PC-3 (cell line): ENCODE data around the gene ANG. TPM values are rescaled to one million over a fixed set of nuclear protein-coding genes. Genes with fewer than 3 reads are reported as not detected.
"Not testable (repeated sequence)": the region's sequence is repeated elsewhere in the genome, so short reads cannot be mapped to it uniquely, and the experiment has no call there.

ENCODE experiments used
- ATAC-seq: fragments of 200-7000 bp; cut with Tn5 transposase; 2 replicates; pipeline ENCODE4 v1.9.1; 2020; ENCODE audit warnings: mild to moderate bottlenecking, moderate library complexity
- Bru-seq: library from RNA; stranded (reverse); fragments of 400-500 nt; gene quantifications from one replicate; lab custom pipeline; 2021; lab: Mats Ljungman, UMichigan
- BruChase-seq, 2 experiments: library from RNA; stranded (reverse); fragments of 400-500 nt; gene quantifications; one replicate each; lab custom pipeline; 2021; lab: Mats Ljungman, UMichigan
- BruUV-seq: library from RNA; stranded (reverse); fragments of 400-500 nt; replicated peaks from 2 replicates; lab custom pipeline; 2021; lab: Mats Ljungman, UMichigan
- CTCF ChIA-PET: fragments of 300-600 bp; sonication (Branson Sonifier 250); formaldehyde crosslinking; loops from one replicate; lab custom pipeline; 2022; ENCODE audit warnings: antibody characterized with exemption; lab: Charles Lee
- POLR2A ChIA-PET: fragments of 300-600 bp; sonication (Branson Sonifier 250); formaldehyde crosslinking; loops from one replicate; lab custom pipeline; 2022; ENCODE audit warnings: antibody characterized with exemption; ENCODE audit not compliant: unreplicated experiment; lab: Charles Lee
- DNase-seq: peaks from one replicate; pipeline ENCODE4 v3.0.0-alpha.2; 2015
- H2AFZ ChIP-seq: fragments of 300-600 bp; sonication (generic); 2 replicates; pipeline ENCODE4 v1.6.0; 2016; ENCODE audit warnings: antibody characterized with exemption, low read length
- H3F3A ChIP-seq: fragments of 300-600 bp; sonication (generic); one replicate; pipeline ENCODE4 v1.6.0; 2017; ENCODE audit warnings: antibody characterized with exemption, low read length, control low read depth, mild to moderate bottlenecking; ENCODE audit not compliant: unreplicated experiment
- H3K27ac ChIP-seq: fragments of 300-600 bp; sonication (generic); 2 replicates; pipeline ENCODE4 v1.5.1; 2016; ENCODE audit warnings: mild to moderate bottlenecking, low read length
- H3K27me3 ChIP-seq: fragments of 300-600 bp; sonication (generic); 2 replicates; pipeline ENCODE4 v1.6.1; 2016; ENCODE audit warnings: low read length, mixed read lengths
- H3K36me3 ChIP-seq: fragments of 300-600 bp; sonication (generic); 2 replicates; pipeline ENCODE4 v1.6.1; 2016; ENCODE audit warnings: low read depth, mixed run types, low read length, mixed read lengths
- H3K4me1 ChIP-seq: fragments of 300-600 bp; sonication (generic); 2 replicates; pipeline ENCODE4 v1.5.1; 2016; ENCODE audit warnings: low read length; ENCODE audit not compliant: insufficient read depth
- H3K4me2 ChIP-seq: fragments of 300-600 bp; sonication (generic); 2 replicates; pipeline ENCODE4 v1.6.0; 2016; ENCODE audit warnings: low read length
- H3K4me3 ChIP-seq: fragments of 300-600 bp; sonication (generic); 2 replicates; pipeline ENCODE4 v1.5.1; 2016; ENCODE audit warnings: mild to moderate bottlenecking, low read length, mixed read lengths
- H3K79me2 ChIP-seq: fragments of 300-600 bp; sonication (generic); 2 replicates; pipeline ENCODE4 v1.6.1; 2017; ENCODE audit warnings: low read length, mixed read lengths
- H3K9ac ChIP-seq: fragments of 300-600 bp; sonication (generic); 2 replicates; pipeline ENCODE4 v1.6.0; 2016; ENCODE audit warnings: mild to moderate bottlenecking, low read length
- H3K9me2 ChIP-seq: fragments of 300-600 bp; sonication (generic); replicated peaks from 2 replicates; pipeline ENCODE4 v1.6.1; 2016; ENCODE audit warnings: mixed run types, low read length, mixed read lengths
- H3K9me3 ChIP-seq: fragments of 300-600 bp; sonication (generic); 2 replicates; pipeline ENCODE4 v1.6.1; 2016; ENCODE audit warnings: low read length, mixed read lengths
- H4K20me1 ChIP-seq: fragments of 300-600 bp; sonication (generic); 2 replicates; pipeline ENCODE4 v1.6.1; 2016; ENCODE audit warnings: low read length, mixed read lengths
- EZH2 ChIP-seq: fragments of 300-600 bp; sonication (generic); IDR thresholded peaks from one replicate; pipeline ENCODE4 v1.6.1; 2017; ENCODE audit warnings: antibody characterized with exemption, mild to moderate bottlenecking, low read length; ENCODE audit not compliant: unreplicated experiment
- EZH2phosphoT487 ChIP-seq: fragments of 300-600 bp; sonication (generic); IDR thresholded peaks from 2 replicates; pipeline ENCODE4 v1.6.1; 2018; ENCODE audit warnings: mild to moderate bottlenecking, antibody characterized with exemption, low read length, borderline replicate concordance
- intact Hi-C: fragments of 100-400 bp; cut with micrococcal nuclease; formaldehyde crosslinking; loops from 2 replicates; pipeline ENCODE4 v1.9.0; 2023
- long read RNA-seq: library from polyadenylated mRNA; unstranded; transcript quantifications from one replicate; pipeline ENCODE4 v2.0.0, GENCODE V29; 2021; ENCODE audit not compliant: unreplicated experiment
- total RNA-seq: library from RNA; depleted of rRNA; stranded (reverse); fragments of >200 nt; gene quantifications from 2 replicates; pipeline ENCODE4 v1.2.3, GENCODE V29; 2014; rRNA removed
- TF ChIP-seq, protein P1 (sequence below): fragments of 300-600 bp; sonication (generic); conservative IDR thresholded peaks from 2 replicates; pipeline ENCODE4 v1.5.1; 2017; ENCODE audit warnings: antibody characterized with exemption, low read depth, mild to moderate bottlenecking, low read length

Gene ANG
- total RNA-seq (4.8 and 6.6 TPM in 2 replicates), Bru-seq, nascent RNA (percentile 80 among the genes with signal in this experiment), BruChase-seq, experiment 1, labeled RNA remaining after a 6-hour chase (percentile 93 among the genes with signal in this experiment), BruChase-seq, experiment 2, labeled RNA remaining after a 2-hour chase (percentile 84 among the genes with signal in this experiment)
- long read RNA-seq, transcript ANG-201 (2 exons, 1,222 nt), result major isoform, 9 of 9 reads
- long read RNA-seq, partial matches to known transcripts, result 0 of 9 reads
- long read RNA-seq, other reads (novel, unspliced or antisense), result 0 of 9 reads

DNA sequence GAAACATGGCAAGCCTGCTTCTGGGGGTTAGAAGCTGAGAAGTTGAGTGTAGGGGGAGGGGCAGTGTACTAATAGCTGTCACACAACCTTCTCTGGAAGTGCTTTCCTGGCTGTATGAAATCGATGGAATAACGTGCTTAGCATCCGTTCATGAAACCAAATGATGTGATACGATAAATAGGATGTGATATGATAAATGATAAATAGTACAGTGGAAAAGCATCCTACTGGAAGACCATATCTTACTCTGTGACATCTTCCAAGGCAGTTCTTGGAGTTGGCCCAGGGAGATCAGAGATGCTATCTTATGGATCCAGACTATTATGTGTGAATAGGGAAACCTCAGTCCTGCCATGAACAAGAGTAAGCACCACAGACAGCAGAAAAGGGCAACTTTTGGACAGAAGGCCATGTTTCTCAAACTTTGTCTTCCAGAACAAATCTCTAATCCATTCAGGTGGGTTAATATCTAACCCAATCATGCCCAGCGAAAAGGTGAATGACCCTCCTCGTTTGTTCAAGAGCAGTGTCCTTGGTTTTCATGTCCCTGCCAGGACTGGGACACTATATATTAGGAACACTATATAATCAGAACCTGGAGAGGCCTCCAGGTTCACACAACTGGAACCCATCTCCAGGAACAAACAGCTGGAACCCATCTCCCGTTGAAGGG is at the start of gene ANG:
Gene ANG (plus strand): TSS at position 598 of the 673 bp plus-strand sequence. CDS start 4,801 bp downstream, outside the sequence.
- H3K9me2 ChIP-seq, result no peaks in the 10 kb centered on the region
- TF ChIP-seq EZH2phosphoT487 (no peak), EZH2 (no peak)
- TF ChIP-seq, protein P1, sequence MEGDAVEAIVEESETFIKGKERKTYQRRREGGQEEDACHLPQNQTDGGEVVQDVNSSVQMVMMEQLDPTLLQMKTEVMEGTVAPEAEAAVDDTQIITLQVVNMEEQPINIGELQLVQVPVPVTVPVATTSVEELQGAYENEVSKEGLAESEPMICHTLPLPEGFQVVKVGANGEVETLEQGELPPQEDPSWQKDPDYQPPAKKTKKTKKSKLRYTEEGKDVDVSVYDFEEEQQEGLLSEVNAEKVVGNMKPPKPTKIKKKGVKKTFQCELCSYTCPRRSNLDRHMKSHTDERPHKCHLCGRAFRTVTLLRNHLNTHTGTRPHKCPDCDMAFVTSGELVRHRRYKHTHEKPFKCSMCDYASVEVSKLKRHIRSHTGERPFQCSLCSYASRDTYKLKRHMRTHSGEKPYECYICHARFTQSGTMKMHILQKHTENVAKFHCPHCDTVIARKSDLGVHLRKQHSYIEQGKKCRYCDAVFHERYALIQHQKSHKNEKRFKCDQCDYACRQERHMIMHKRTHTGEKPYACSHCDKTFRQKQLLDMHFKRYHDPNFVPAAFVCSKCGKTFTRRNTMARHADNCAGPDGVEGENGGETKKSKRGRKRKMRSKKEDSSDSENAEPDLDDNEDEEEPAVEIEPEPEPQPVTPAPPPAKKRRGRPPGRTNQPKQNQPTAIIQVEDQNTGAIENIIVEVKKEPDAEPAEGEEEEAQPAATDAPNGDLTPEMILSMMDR, result no peak
- no peaks in the 10 kb centered on the region for H3F3A ChIP-seq
- no peaks in the 10 kb centered on the region for H3K79me2 ChIP-seq
- ATAC-seq, result no peak
- BruUV-seq, result no TSS peak
- H3K9me3 ChIP-seq, result no peaks in the 10 kb centered on the region
- no peak within 1 kb of the TSS for H3K4me3 ChIP-seq
- no peak within 1 kb of the TSS for H3K9ac ChIP-seq
- ChIA-PET POLR2A (no interaction called here), CTCF (no interaction called here)
- no peak for DNase-seq
- no peaks in the 10 kb centered on the region for H3K27me3 ChIP-seq
- no peak within 1 kb of the TSS for H3K27ac ChIP-seq
- H3K36me3 ChIP-seq, result no peaks in the 10 kb centered on the region
- peaks cover 5% of the 10 kb centered on the region for H3K4me1 ChIP-seq
- H4K20me1 ChIP-seq, result no peaks in the 10 kb centered on the region
- H3K4me2 ChIP-seq, result no peak within 1 kb of the TSS
- H2AFZ ChIP-seq, result no peak within 1 kb of the TSS
- intact Hi-C loops, result no loop called here

DNA sequence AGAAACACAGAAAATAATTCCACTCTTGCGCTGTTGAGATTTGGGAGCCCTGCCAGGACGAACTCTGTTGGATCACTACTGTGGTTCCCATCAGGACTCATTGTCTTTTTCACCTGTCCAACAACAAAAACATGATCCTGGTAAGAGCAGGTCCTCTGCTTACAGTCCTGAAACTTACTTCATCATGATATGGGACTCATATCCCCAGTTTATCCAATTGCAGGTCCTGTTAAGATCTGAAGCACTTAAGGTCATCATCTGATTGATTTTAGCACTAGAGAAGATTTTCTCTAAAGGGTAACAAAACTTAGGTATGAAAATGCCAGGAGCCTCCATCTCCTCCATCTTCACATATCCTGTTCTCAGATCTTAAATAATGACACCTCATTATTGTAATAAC is 47.0 kb upstream of the ANG start, which contains the start of gene OR6S1:
Gene OR6S1 (minus strand): TSS at position 101 of the 400 bp plus-strand sequence. CDS start 0 bp downstream, at position 101.
- H3K79me2 ChIP-seq, result no peaks in the 10 kb centered on the region
- no peak within 1 kb of the TSS for H3K4me2 ChIP-seq
- H3K9me3 ChIP-seq, result no peaks in the 10 kb centered on the region
- H3K27me3 ChIP-seq, result peaks cover 23% of the 10 kb centered on the region
- no peaks in the 10 kb centered on the region for H3K36me3 ChIP-seq
- DNase-seq (no peak), ATAC-seq (no peak)
- CTCF ChIA-PET, result no interaction called here
- no peak within 1 kb of the TSS for H2AFZ ChIP-seq
- no peak for TF ChIP-seq EZH2
- TF ChIP-seq, protein P1, result no peak
- no peak for TF ChIP-seq EZH2phosphoT487
- H3K4me1 ChIP-seq, result no peaks in the 10 kb centered on the region
- H3K27ac ChIP-seq, result no peak within 1 kb of the TSS
- intact Hi-C loops, result no loop called here
- H3K9ac ChIP-seq, result no peak within 1 kb of the TSS
- POLR2A ChIA-PET, result no interaction called here
- H4K20me1 ChIP-seq, result no peaks in the 10 kb centered on the region
- H3K9me2 ChIP-seq, result no peaks in the 10 kb centered on the region
- H3F3A ChIP-seq, result no peaks in the 10 kb centered on the region
- BruUV-seq, result no TSS peak
- H3K4me3 ChIP-seq, result no peak within 1 kb of the TSS

DNA sequence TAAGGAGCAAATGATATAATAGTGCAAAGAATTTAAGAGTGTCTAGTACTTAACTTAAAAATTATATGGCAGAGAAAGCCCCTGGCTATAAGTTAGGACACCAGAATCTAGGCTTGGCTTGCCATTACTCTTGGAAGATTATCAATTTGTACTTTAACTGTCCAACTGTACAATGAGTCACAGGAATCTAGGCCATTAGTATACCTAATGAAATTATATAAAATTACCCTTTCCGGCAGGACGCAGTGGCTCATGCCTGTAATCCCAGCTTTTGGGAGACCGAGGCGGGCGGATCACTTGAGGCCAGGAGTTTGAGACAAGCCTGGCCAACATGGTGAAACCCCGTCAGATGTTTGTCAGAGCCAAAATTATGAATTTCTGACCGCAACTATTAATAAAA is 46.4 kb upstream of the ANG start:
- H3K4me3 ChIP-seq, result no peak overlapping the region
- ATAC-seq (peak; percentile 37; the same call in 1 of the 2 replicates), DNase-seq (no peak)
- no peaks in the 10 kb centered on the region for H3K9me2 ChIP-seq
- H3K9ac ChIP-seq, result no peak overlapping the region
- ChIA-PET CTCF (no interaction called here), POLR2A (no interaction called here)
- H3K79me2 ChIP-seq, result no peaks in the 10 kb centered on the region
- no peaks in the 10 kb centered on the region for H4K20me1 ChIP-seq
- no peak overlapping the region for H3K27ac ChIP-seq
- no peaks in the 10 kb centered on the region for H3K36me3 ChIP-seq
- peaks cover 23% of the 10 kb centered on the region for H3K27me3 ChIP-seq
- BruUV-seq, result no TSS peak
- no peak overlapping the region for H2AFZ ChIP-seq
- H3K4me1 ChIP-seq, result no peaks in the 10 kb centered on the region
- no peak for TF ChIP-seq EZH2phosphoT487
- TF ChIP-seq, protein P1, result no peak
- no peak overlapping the region for H3K4me2 ChIP-seq
- H3K9me3 ChIP-seq, result no peaks in the 10 kb centered on the region
- intact Hi-C loops, result no loop called here
- no peaks in the 10 kb centered on the region for H3F3A ChIP-seq

DNA sequence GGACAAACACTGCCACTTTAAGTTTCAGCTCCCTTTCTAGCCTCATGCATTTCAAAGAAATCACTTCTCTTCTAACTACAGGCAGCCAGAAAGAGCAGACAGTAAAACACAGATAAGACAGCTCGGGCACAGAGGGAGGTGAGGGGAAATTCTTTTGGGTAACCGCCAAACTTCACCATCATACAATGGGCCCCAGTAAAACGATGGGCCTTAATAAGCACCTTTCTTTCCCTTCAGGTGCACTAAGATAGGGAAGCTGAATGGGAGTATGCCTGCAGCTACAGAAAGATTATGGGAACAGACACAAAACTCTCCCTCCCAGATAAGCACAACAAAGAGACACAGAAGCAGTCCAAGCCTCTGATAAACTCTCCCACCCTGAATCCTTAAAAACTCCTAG is 45.8 kb upstream of the ANG start:
- H3K9me2 ChIP-seq, H3K4me2 ChIP-seq, H3K9me3 ChIP-seq, H3K4me3 ChIP-seq, H3K4me1 ChIP-seq, CTCF ChIA-PET, intact Hi-C loops, H3K9ac ChIP-seq, H3K79me2 ChIP-seq, H3F3A ChIP-seq, DNase-seq, POLR2A ChIA-PET, ATAC-seq, H3K36me3 ChIP-seq, H2AFZ ChIP-seq, H4K20me1 ChIP-seq, BruUV-seq, H3K27ac ChIP-seq: not testable (repeated sequence)
- peaks cover 23% of the 10 kb centered on the region for H3K27me3 ChIP-seq
